ENCODE results near the gene KCNN3. TPM values are rescaled to one million over a fixed set of nuclear protein-coding genes. Genes with fewer than 3 reads are reported as not detected.

KCNN3 gene
- polyA plus RNA-seq, 1 donor from 2014 or later, result 2.2 TPM

- Histone ChIP-seq H2AFZ (ENCODE audit: low read depth, low read length) (no peak overlapping the region), H3K27me3 (ENCODE audit: insufficient read depth, low read depth, low read length) (no peaks in the 10 kb centered on the region), H3K27ac (ENCODE audit: low read length) (no peak overlapping the region), H4K20me1 (ENCODE audit: insufficient read depth) (no peaks in the 10 kb centered on the region), H3K9ac (ENCODE audit: low read length) (no peak overlapping the region), H3F3A (ENCODE audit: insufficient read depth, low read length, poor library complexity, severe bottlenecking) (no peaks in the 10 kb centered on the region), H3K79me2 (replicated peaks; ENCODE audit: insufficient read depth, low read length) (no peaks in the 10 kb centered on the region), H3K4me3 (ENCODE audit: low read length) (no peak overlapping the region), H3K36me3 (ENCODE audit: insufficient read depth, low read length) (no peaks in the 10 kb centered on the region), H3K9me3 (ENCODE audit: low read length) (no peaks in the 10 kb centered on the region), H3K4me2 (ENCODE audit: low read length) (no peak overlapping the region), H3K9me2 (ENCODE audit: insufficient read depth, low read length) (no peaks in the 10 kb centered on the region)
- TF ChIP-seq POLR2AphosphoS5 (IDR thresholded peaks at IDR 0.05), result no peak
- TF ChIP-seq SMC3 (conservative IDR thresholded peaks at IDR 0.05; ENCODE audit: poor library complexity), result no peak
- TF ChIP-seq, protein P1, sequence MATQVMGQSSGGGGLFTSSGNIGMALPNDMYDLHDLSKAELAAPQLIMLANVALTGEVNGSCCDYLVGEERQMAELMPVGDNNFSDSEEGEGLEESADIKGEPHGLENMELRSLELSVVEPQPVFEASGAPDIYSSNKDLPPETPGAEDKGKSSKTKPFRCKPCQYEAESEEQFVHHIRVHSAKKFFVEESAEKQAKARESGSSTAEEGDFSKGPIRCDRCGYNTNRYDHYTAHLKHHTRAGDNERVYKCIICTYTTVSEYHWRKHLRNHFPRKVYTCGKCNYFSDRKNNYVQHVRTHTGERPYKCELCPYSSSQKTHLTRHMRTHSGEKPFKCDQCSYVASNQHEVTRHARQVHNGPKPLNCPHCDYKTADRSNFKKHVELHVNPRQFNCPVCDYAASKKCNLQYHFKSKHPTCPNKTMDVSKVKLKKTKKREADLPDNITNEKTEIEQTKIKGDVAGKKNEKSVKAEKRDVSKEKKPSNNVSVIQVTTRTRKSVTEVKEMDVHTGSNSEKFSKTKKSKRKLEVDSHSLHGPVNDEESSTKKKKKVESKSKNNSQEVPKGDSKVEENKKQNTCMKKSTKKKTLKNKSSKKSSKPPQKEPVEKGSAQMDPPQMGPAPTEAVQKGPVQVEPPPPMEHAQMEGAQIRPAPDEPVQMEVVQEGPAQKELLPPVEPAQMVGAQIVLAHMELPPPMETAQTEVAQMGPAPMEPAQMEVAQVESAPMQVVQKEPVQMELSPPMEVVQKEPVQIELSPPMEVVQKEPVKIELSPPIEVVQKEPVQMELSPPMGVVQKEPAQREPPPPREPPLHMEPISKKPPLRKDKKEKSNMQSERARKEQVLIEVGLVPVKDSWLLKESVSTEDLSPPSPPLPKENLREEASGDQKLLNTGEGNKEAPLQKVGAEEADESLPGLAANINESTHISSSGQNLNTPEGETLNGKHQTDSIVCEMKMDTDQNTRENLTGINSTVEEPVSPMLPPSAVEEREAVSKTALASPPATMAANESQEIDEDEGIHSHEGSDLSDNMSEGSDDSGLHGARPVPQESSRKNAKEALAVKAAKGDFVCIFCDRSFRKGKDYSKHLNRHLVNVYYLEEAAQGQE (IDR thresholded peaks at IDR 0.05; ENCODE audit: borderline replicate concordance), result no peak
- TF ChIP-seq EZH2 (IDR thresholded peaks at IDR 0.05; ENCODE audit: borderline replicate concordance, insufficient read depth, low read length, poor library complexity, severe bottlenecking), result no peak
- no peak for TF ChIP-seq RAD21 (conservative IDR thresholded peaks at IDR 0.05)
- TF ChIP-seq, protein P2, sequence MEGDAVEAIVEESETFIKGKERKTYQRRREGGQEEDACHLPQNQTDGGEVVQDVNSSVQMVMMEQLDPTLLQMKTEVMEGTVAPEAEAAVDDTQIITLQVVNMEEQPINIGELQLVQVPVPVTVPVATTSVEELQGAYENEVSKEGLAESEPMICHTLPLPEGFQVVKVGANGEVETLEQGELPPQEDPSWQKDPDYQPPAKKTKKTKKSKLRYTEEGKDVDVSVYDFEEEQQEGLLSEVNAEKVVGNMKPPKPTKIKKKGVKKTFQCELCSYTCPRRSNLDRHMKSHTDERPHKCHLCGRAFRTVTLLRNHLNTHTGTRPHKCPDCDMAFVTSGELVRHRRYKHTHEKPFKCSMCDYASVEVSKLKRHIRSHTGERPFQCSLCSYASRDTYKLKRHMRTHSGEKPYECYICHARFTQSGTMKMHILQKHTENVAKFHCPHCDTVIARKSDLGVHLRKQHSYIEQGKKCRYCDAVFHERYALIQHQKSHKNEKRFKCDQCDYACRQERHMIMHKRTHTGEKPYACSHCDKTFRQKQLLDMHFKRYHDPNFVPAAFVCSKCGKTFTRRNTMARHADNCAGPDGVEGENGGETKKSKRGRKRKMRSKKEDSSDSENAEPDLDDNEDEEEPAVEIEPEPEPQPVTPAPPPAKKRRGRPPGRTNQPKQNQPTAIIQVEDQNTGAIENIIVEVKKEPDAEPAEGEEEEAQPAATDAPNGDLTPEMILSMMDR (IDR thresholded peaks at IDR 0.05; ENCODE audit: poor library complexity, severe bottlenecking), result no peak
- TF ChIP-seq EP300 (conservative IDR thresholded peaks at IDR 0.05; ENCODE audit: poor library complexity, severe bottlenecking), result no peak
- TF ChIP-seq MXI1 (conservative IDR thresholded peaks at IDR 0.05; ENCODE audit: poor library complexity, severe bottlenecking), result no peak
- no peak for TF ChIP-seq TAF1 (IDR thresholded peaks at IDR 0.05; ENCODE audit: low read depth)
Measured at GRCh38 chr1:154713005-154713404, 157.1 kb downstream of the KCNN3 start.

DNA sequence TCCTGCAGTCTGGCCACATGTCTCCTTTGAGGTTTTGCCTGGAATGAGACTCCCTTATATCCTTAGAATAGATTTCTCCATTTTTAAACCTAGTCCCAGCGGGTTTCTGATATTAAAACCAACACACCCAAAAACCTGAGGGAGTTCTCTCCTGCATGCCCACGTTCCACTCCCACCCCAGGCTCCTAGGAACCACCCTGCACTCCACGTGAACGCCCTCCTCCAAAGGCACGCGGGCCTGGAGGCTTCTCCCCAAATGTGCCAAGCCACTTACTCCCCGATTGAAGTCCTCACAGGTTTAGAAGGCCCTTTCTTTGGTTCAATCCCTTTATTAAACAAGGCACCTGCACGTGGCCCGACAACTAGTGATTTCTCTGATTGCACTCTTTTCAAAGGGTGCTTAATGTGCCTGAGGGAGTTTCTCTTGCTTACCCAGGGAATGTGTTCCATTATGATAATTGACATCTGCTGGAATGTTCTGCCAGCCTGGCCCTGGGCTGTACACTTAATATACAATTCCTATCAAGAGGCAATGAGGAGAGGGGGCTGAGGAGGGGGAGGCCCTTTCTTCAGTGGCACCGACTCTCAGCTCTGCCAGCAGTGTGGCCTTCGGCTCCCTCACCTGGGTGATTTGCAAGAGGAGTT is 157.8 kb downstream of the KCNN3 start:
- Histone ChIP-seq H3K79me2 (replicated peaks; ENCODE audit: insufficient read depth, low read length) (no peaks in the 10 kb centered on the region), H3F3A (ENCODE audit: insufficient read depth, low read length, poor library complexity, severe bottlenecking) (no peaks in the 10 kb centered on the region), H3K36me3 (ENCODE audit: insufficient read depth, low read length) (no peaks in the 10 kb centered on the region), H3K9me2 (ENCODE audit: insufficient read depth, low read length) (no peaks in the 10 kb centered on the region), H4K20me1 (ENCODE audit: insufficient read depth) (no peaks in the 10 kb centered on the region), H3K9me3 (ENCODE audit: low read length) (no peaks in the 10 kb centered on the region), H2AFZ (ENCODE audit: low read depth, low read length) (no peak overlapping the region), H3K27me3 (ENCODE audit: insufficient read depth, low read depth, low read length) (no peaks in the 10 kb centered on the region), H3K27ac (ENCODE audit: low read length) (no peak overlapping the region), H3K4me3 (ENCODE audit: low read length) (no peak overlapping the region), H3K9ac (ENCODE audit: low read length) (no peak overlapping the region), H3K4me2 (ENCODE audit: low read length) (no peak overlapping the region)
- TF ChIP-seq, protein P2 (IDR thresholded peaks at IDR 0.05; ENCODE audit: poor library complexity, severe bottlenecking), result no peak
- TF ChIP-seq EZH2 (IDR thresholded peaks at IDR 0.05; ENCODE audit: borderline replicate concordance, insufficient read depth, low read length, poor library complexity, severe bottlenecking) (no peak), RAD21 (conservative IDR thresholded peaks at IDR 0.05) (peak; percentile 12)
